ENCODE measurements around the gene FAM114A1. TPM values are rescaled to one million over a fixed set of nuclear protein-coding genes. Genes with fewer than 3 reads are reported as not detected.

The FAM114A1 gene
- total and polyA plus RNA-seq, 2 experiments from 2014 or later: 13.0 to 14.5 TPM

DNA sequence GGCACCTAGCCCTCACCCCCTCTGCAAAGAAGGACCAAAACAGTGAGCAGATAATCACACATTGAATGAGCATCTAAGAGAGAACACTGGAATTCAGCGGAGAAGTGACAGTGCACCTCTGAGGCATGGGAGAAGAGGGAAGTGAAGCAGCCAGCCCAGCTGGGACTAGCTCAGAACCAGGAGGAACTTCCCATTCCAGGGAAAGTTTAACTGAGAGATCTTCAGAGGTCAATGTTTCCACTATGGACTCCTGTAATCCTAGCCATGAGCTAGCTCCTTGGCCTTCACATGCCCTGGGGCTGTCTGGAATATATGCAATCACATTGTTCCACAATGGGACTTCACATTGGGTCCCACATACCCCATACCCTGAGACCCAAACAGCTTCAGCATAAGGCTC lies 35.4 kb upstream of the FAM114A1 start:
- Histone ChIP-seq H3K4me1 (ENCODE audit: insufficient read depth) (no peaks in the 10 kb centered on the region), H3K27me3 (ENCODE audit: insufficient read depth) (no peaks in the 10 kb centered on the region), H3K27ac (ENCODE audit: low read depth) (no peak overlapping the region), H3K36me3 (ENCODE audit: insufficient read depth) (no peaks in the 10 kb centered on the region), H3K4me2 (no peak overlapping the region), H4K20me1 (replicated peaks; ENCODE audit: insufficient read depth) (no peaks in the 10 kb centered on the region), H3F3A (replicated peaks; ENCODE audit: low read depth) (no peaks in the 10 kb centered on the region), H2AFZ (no peak overlapping the region), H3K4me3 (no peak overlapping the region), H3K9me2 (ENCODE audit: insufficient read depth) (no peaks in the 10 kb centered on the region), H3K79me2 (replicated peaks; ENCODE audit: insufficient read depth) (no peaks in the 10 kb centered on the region)
- TF ChIP-seq ZNF114 (CRISPR knock-in tag; IDR thresholded peaks at IDR 0.05) (no peak), EZH2phosphoT487 (IDR thresholded peaks at IDR 0.05; ENCODE audit: unreplicated experiment) (no peak), NANOG (IDR thresholded peaks at IDR 0.05; ENCODE audit: borderline replicate concordance) (no peak), ZNF462 (CRISPR knock-in tag; IDR thresholded peaks at IDR 0.05) (no peak), ETS1 (IDR thresholded peaks at IDR 0.05) (no peak), POLR2AphosphoS5 (IDR thresholded peaks at IDR 0.05; ENCODE audit: low read depth) (no peak), STAT1 (IDR thresholded peaks at IDR 0.05; ENCODE audit: unreplicated experiment) (no peak), CREB1 (CRISPR knock-in tag; IDR thresholded peaks at IDR 0.05; ENCODE audit: low read depth) (no peak), EZH2 (IDR thresholded peaks at IDR 0.05; ENCODE audit: low read depth, unreplicated experiment) (no peak), JUNB (IDR thresholded peaks at IDR 0.05; ENCODE audit: unreplicated experiment) (no peak), ZNF331 (CRISPR knock-in tag; IDR thresholded peaks at IDR 0.05; ENCODE audit: low read depth) (no peak)
- TF ChIP-seq, protein P1, sequence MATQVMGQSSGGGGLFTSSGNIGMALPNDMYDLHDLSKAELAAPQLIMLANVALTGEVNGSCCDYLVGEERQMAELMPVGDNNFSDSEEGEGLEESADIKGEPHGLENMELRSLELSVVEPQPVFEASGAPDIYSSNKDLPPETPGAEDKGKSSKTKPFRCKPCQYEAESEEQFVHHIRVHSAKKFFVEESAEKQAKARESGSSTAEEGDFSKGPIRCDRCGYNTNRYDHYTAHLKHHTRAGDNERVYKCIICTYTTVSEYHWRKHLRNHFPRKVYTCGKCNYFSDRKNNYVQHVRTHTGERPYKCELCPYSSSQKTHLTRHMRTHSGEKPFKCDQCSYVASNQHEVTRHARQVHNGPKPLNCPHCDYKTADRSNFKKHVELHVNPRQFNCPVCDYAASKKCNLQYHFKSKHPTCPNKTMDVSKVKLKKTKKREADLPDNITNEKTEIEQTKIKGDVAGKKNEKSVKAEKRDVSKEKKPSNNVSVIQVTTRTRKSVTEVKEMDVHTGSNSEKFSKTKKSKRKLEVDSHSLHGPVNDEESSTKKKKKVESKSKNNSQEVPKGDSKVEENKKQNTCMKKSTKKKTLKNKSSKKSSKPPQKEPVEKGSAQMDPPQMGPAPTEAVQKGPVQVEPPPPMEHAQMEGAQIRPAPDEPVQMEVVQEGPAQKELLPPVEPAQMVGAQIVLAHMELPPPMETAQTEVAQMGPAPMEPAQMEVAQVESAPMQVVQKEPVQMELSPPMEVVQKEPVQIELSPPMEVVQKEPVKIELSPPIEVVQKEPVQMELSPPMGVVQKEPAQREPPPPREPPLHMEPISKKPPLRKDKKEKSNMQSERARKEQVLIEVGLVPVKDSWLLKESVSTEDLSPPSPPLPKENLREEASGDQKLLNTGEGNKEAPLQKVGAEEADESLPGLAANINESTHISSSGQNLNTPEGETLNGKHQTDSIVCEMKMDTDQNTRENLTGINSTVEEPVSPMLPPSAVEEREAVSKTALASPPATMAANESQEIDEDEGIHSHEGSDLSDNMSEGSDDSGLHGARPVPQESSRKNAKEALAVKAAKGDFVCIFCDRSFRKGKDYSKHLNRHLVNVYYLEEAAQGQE (IDR thresholded peaks at IDR 0.05; ENCODE audit: unreplicated experiment): no peak
- TF ChIP-seq, protein P2, sequence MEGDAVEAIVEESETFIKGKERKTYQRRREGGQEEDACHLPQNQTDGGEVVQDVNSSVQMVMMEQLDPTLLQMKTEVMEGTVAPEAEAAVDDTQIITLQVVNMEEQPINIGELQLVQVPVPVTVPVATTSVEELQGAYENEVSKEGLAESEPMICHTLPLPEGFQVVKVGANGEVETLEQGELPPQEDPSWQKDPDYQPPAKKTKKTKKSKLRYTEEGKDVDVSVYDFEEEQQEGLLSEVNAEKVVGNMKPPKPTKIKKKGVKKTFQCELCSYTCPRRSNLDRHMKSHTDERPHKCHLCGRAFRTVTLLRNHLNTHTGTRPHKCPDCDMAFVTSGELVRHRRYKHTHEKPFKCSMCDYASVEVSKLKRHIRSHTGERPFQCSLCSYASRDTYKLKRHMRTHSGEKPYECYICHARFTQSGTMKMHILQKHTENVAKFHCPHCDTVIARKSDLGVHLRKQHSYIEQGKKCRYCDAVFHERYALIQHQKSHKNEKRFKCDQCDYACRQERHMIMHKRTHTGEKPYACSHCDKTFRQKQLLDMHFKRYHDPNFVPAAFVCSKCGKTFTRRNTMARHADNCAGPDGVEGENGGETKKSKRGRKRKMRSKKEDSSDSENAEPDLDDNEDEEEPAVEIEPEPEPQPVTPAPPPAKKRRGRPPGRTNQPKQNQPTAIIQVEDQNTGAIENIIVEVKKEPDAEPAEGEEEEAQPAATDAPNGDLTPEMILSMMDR (conservative IDR thresholded peaks at IDR 0.05; ENCODE audit: low read depth in 2 of 2): no peak
- Mint-ChIP-seq H3K4me1 (no peaks in the 10 kb centered on the region), H3K27me3 (ENCODE audit: insufficient read depth, low read depth, poor library complexity) (no peaks in the 10 kb centered on the region), H3K9me3 (peaks cover 4% of the 10 kb centered on the region; the same call in 2 of the 3 replicates), H3K4me3 (no peak overlapping the region), H3K36me3 (ENCODE audit: low read depth) (no peaks in the 10 kb centered on the region), H3K27ac (no peak overlapping the region)
- ATAC-seq (no peak), DNase-seq (ENCODE audit: low spot score) (no peak)

Data from GM23338 (cell line).